Measurements from ENCODE around the gene MYD88.

Gene MYD88

GRCh38 chr3:38108649-38109579 lies 29.5 kb upstream of the MYD88 start:
- no peaks in the 10 kb centered on the region for H3K4me1 ChIP-seq (ENCODE audit: insufficient read depth, low read length)
- H3K9ac ChIP-seq (ENCODE audit: low read depth, low read length), result no peak overlapping the region
- no peaks in the 10 kb centered on the region; the same call in 1 of the 2 replicates for H3K9me3 ChIP-seq (ENCODE audit: control insufficient read depth, insufficient read depth, low read length)
- no peaks in the 10 kb centered on the region for H3K36me3 ChIP-seq (ENCODE audit: insufficient read depth, low read length)

GRCh38 chr3:38109580-38110313 lies 28.7 kb upstream of the MYD88 start:
- H3K9me3 ChIP-seq (ENCODE audit: control insufficient read depth, insufficient read depth, low read length), result no peaks in the 10 kb centered on the region
- no peaks in the 10 kb centered on the region for H3K4me1 ChIP-seq (ENCODE audit: insufficient read depth, low read length)
- no peak overlapping the region for H3K9ac ChIP-seq (ENCODE audit: low read depth, low read length)
- H3K36me3 ChIP-seq (ENCODE audit: insufficient read depth, low read length), result no peaks in the 10 kb centered on the region

GRCh38 chr3:38110314-38111050 lies 28.0 kb upstream of the MYD88 start:
- no peaks in the 10 kb centered on the region for H3K36me3 ChIP-seq (ENCODE audit: insufficient read depth, low read length)
- H3K9me3 ChIP-seq (ENCODE audit: control insufficient read depth, insufficient read depth, low read length), result no peaks in the 10 kb centered on the region
- H3K4me1 ChIP-seq (ENCODE audit: insufficient read depth, low read length), result no peaks in the 10 kb centered on the region
- no peak overlapping the region for H3K9ac ChIP-seq (ENCODE audit: low read depth, low read length)

GRCh38 chr3:38111201-38111600 lies 27.3 kb upstream of the MYD88 start:
- no peaks in the 10 kb centered on the region for H3K36me3 ChIP-seq (ENCODE audit: insufficient read depth, low read length)
- no peak overlapping the region for H3K9ac ChIP-seq (ENCODE audit: low read depth, low read length)
- H3K4me1 ChIP-seq (ENCODE audit: insufficient read depth, low read length), result no peaks in the 10 kb centered on the region
- no peaks in the 10 kb centered on the region for H3K9me3 ChIP-seq (ENCODE audit: control insufficient read depth, insufficient read depth, low read length)

GRCh38 chr3:38111696-38112377 lies 26.6 kb upstream of the MYD88 start:
- Histone ChIP-seq H3K4me1 (ENCODE audit: insufficient read depth, low read length) (no peaks in the 10 kb centered on the region), H3K9ac (ENCODE audit: low read depth, low read length) (no peak overlapping the region), H3K9me3 (ENCODE audit: control insufficient read depth, insufficient read depth, low read length) (no peaks in the 10 kb centered on the region), H3K36me3 (ENCODE audit: insufficient read depth, low read length) (no peaks in the 10 kb centered on the region)

- Histone ChIP-seq H3K9ac (ENCODE audit: low read depth, low read length) (no peak overlapping the region), H3K36me3 (ENCODE audit: insufficient read depth, low read length) (no peaks in the 10 kb centered on the region), H3K9me3 (ENCODE audit: control insufficient read depth, insufficient read depth, low read length) (no peaks in the 10 kb centered on the region), H3K4me1 (ENCODE audit: insufficient read depth, low read length) (no peaks in the 10 kb centered on the region)
These were observed 26.1 kb upstream of the MYD88 start for GRCh38 chr3:38112378-38112761.

- no peak overlapping the region for H3K9ac ChIP-seq (ENCODE audit: low read depth, low read length)
- no peaks in the 10 kb centered on the region; the same call in 1 of the 2 replicates for H3K36me3 ChIP-seq (ENCODE audit: insufficient read depth, low read length)
- no peaks in the 10 kb centered on the region for H3K9me3 ChIP-seq (ENCODE audit: control insufficient read depth, insufficient read depth, low read length)
- H3K4me1 ChIP-seq (ENCODE audit: insufficient read depth, low read length), result no peaks in the 10 kb centered on the region
These were observed 24.2 kb upstream of the MYD88 start for GRCh38 chr3:38114052-38114874.

- no peak overlapping the region for H3K9ac ChIP-seq (ENCODE audit: low read depth, low read length)
- H3K36me3 ChIP-seq (ENCODE audit: insufficient read depth, low read length), result no peaks in the 10 kb centered on the region; the same call in 1 of the 2 replicates
- no peaks in the 10 kb centered on the region for H3K4me1 ChIP-seq (ENCODE audit: insufficient read depth, low read length)
- no peaks in the 10 kb centered on the region for H3K9me3 ChIP-seq (ENCODE audit: control insufficient read depth, insufficient read depth, low read length)
These were observed 23.4 kb upstream of the MYD88 start for GRCh38 chr3:38114875-38115644.

- no peaks in the 10 kb centered on the region for H3K4me1 ChIP-seq (ENCODE audit: insufficient read depth, low read length)
- no peaks in the 10 kb centered on the region for H3K9me3 ChIP-seq (ENCODE audit: control insufficient read depth, insufficient read depth, low read length)
- no peak overlapping the region for H3K9ac ChIP-seq (ENCODE audit: low read depth, low read length)
- no peaks in the 10 kb centered on the region; the same call in 1 of the 2 replicates for H3K36me3 ChIP-seq (ENCODE audit: insufficient read depth, low read length)
These were observed 22.6 kb upstream of the MYD88 start for GRCh38 chr3:38115645-38116427.

- H3K9ac ChIP-seq (ENCODE audit: low read depth, low read length), result no peak overlapping the region
These were observed 21.8 kb upstream of the MYD88 start for GRCh38 chr3:38116471-38117162.

GRCh38 chr3:38117163-38117716 lies 21.2 kb upstream of the MYD88 start:
- Histone ChIP-seq H3K9ac (ENCODE audit: low read depth, low read length) (no peak overlapping the region), H3K4me1 (ENCODE audit: insufficient read depth, low read length) (no peaks in the 10 kb centered on the region), H3K36me3 (ENCODE audit: insufficient read depth, low read length) (no peaks in the 10 kb centered on the region; the same call in 1 of the 2 replicates), H3K9me3 (ENCODE audit: control insufficient read depth, insufficient read depth, low read length) (no peaks in the 10 kb centered on the region)

More at GRCh38 chr3:38116471-38117162, 21.8 kb upstream of the MYD88 start:
- H3K36me3 ChIP-seq (ENCODE audit: insufficient read depth, low read length), result no peaks in the 10 kb centered on the region; the same call in 1 of the 2 replicates
- no peaks in the 10 kb centered on the region for H3K4me1 ChIP-seq (ENCODE audit: insufficient read depth, low read length)
- H3K9me3 ChIP-seq (ENCODE audit: control insufficient read depth, insufficient read depth, low read length), result no peaks in the 10 kb centered on the region
